HG03135 (cell line): ENCODE measurements around the gene RHBDL1.
A peak's percentile ranks its signal among the peaks of the same experiment; 100 is the strongest.
"Not testable (repeated sequence)": the region's sequence is repeated elsewhere in the genome, so short reads cannot be mapped to it uniquely, and the experiment has no call there.

Experiments used
- ATAC-seq: cut with Tn5 transposase; IDR thresholded peaks from one replicate; pipeline ENCODE4 v1.9.1; 2021; ENCODE audit warnings: mild to moderate bottlenecking, moderate library complexity; ENCODE audit not compliant: unreplicated experiment

Gene RHBDL1

GRCh38 chr16:684071-684794 is 8.8 kb downstream of the RHBDL1 start, which contains the start of gene JMJD8:
Gene JMJD8, minus strand, starts transcription at chr16:684334. Its CDS starts 15 bp downstream, at chr16:684319.
- peak; percentile 55 for ATAC-seq

- ATAC-seq, result no peak
These were observed 9.7 kb downstream of the RHBDL1 start for GRCh38 chr16:684961-685696.

GRCh38 chr16:685967-686366 is 10.5 kb downstream of the RHBDL1 start:
- no peak for ATAC-seq

DNA sequence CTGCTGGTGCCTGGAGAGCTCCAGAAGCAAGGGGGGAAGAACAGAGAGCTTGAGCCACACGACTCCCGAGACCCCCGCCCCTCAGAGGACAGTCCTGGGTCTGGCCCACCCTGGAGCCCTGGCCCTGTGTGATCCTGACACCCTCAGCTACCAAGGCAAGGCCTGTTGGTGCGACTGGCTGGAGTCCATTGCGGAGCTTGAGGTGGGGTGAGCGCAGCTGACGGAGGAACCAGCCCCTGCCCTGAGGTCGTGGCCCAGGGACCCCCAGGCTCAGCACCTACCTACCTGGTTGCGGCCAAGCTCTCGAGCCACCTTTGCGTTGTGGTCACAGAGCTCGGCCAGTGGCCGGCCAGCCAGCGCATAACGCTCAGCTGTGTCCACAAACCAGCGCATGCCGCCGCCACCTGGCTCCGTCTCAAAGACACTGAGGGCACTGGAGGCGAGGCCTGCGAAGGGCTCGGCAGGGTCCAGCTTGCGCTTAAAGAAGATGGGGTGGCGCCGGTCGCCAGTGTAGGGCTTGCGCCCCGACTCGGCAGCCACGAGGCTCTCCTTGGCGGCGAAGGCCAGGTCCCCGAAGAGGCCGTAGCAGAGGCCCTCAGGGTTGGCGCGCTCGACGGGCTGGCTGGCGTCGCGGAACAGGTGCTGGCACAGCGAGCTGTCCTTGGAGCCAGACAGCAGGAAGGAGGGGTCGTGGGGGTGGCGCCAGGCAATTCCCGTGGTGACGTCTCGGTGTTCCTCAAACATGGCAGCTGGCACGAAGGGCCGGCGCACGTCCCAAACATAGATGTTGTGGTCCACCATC is 11.2 kb downstream of the RHBDL1 start:
- ATAC-seq, result no peak

DNA sequence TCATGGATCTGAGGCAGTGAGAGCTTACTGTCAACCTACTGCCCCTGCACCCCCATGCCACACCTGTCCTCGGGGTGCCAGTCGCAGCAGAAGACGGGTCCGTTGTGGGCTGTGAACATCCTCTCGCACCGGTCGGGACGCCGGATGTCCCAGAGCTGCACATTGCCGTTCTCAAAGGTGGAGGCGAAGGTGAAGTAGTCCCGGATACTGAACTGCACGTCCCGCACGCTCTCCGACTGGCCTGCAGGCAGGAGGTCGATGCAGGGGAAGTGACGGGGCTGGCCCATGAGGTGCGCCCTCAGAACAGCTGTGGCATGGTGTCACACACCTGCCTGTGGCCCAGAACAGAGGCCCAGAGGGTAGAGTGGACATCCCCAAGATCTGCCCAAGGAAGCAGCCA is 12.0 kb downstream of the RHBDL1 start:
- no peak for ATAC-seq

GRCh38 chr16:689175-689897 is 13.9 kb downstream of the RHBDL1 start:
- no peak for ATAC-seq

GRCh38 chr16:691242-691641 is 15.8 kb downstream of the RHBDL1 start:
- ATAC-seq, result not testable (repeated sequence)

DNA sequence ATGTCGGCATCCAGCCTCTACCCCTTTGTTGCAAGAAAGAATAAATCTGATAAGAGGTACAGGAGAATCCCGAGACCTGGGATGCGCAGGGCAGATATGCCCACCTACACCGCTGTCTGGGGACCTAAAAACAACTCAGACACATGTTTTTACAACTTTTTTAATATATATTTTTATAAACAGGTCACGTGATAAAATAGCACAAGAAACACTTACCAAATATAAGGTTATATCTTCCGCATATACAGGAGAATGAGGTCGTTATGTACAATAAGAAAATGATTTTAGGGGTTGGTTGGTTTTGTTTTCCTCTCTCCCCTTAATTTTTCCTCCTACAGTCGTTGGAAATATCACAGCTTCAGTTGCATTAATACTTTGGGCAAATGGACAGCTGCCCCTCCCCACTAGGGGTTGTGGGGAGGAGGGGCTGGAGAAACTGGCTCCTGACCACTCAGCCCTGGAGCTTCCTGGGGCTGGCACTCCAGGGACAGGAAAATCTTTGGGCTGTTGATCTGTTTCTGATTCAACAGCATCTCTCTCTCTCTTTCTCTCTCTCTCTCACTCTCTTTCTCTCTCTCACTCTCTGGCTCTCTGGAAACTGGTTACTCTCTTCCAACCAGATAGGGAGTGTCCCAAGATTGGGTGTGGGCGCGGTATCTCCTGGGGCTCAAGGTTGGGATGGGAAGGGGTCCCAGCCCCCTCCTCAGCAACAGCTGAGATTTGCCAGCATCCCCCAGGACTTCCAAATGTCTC is 17.1 kb downstream of the RHBDL1 start:
- ATAC-seq, result no peak

- ATAC-seq, result no peak
These were observed 17.9 kb downstream of the RHBDL1 start for GRCh38 chr16:693364-693763.

DNA sequence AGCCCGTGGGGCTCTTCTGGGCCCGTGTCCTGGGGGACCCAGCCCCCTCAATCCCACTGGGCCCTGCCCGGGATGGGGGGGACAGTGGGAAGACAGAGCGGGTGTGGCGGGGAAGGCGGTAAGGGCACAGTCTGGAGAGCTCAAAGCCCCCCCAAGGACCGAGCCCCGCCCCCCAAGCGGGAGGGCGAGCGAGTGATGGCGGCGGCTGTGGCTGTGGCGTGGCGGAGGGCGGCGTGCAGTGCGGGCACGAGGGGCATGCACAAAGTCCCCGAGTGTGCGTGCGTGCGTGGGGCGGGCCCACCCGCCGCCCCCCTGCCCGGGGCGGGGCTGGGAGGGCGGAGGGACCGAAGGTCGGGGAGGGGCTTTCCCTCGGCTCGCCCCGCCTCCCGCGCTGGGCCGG is 18.3 kb downstream of the RHBDL1 start:
- no peak for ATAC-seq

GRCh38 chr16:694187-694862 is 18.9 kb downstream of the RHBDL1 start:
- no peak for ATAC-seq

DNA sequence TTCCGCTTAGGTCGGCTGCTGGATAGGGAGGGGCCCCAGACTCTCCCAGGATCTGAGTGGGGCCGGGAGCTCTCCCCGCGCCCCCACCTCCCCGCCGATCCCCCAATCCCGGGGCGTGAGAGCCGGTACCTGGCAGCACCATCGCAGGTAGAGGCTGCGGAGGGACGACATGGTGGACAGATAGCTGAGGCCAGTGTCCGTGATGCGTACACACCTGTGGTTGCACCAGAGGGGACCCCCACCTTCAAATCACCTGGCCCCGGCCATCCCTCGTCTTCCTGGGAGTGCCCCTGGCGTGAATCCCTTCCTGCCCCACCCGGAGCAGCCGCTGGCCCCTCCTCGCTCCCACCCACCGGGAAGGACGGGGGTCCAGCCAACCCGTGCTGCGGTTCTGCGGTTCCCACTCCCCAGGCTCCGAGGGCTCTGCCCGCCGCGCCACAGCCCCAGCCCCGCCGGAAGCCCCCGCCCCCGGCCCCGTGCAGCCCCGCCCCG is 19.4 kb downstream of the RHBDL1 start:
- ATAC-seq, result no peak

DNA sequence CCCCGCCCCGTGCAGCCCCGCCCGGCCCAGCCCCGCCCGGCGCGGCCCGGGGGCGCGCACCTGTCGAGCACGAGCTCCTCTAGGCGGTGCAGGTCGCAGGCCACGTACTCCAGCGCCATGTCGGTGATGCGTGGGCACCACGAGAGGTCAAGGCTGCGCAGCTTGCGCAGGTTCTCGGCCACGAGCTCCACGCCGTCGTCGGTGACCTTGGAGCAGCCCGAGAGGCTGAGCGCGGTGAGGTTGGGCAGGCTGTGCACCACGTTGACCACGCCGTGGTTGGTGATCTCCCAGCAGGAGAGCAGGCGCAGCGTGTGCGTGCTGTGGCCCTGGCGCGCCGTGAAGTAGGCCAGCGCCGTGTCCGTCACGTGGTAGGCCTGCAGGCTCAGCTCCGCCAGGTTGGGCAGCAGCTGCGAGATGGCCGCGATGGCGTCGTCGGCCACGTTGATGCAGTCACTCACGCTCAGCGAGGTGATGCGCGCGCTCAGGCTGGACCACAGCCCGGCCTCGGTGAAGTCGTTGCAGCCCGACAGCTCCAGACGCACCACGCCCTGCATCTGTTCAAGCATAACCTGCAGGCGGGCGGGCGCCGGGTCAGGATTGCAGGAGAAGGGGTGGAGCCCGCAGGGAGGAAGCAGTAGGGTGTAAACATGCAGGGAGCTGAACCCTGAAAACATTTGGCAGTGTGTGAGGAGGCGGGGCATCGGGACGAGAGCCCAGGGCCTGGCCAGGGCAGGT is 20.1 kb downstream of the RHBDL1 start:
- no peak for ATAC-seq

DNA sequence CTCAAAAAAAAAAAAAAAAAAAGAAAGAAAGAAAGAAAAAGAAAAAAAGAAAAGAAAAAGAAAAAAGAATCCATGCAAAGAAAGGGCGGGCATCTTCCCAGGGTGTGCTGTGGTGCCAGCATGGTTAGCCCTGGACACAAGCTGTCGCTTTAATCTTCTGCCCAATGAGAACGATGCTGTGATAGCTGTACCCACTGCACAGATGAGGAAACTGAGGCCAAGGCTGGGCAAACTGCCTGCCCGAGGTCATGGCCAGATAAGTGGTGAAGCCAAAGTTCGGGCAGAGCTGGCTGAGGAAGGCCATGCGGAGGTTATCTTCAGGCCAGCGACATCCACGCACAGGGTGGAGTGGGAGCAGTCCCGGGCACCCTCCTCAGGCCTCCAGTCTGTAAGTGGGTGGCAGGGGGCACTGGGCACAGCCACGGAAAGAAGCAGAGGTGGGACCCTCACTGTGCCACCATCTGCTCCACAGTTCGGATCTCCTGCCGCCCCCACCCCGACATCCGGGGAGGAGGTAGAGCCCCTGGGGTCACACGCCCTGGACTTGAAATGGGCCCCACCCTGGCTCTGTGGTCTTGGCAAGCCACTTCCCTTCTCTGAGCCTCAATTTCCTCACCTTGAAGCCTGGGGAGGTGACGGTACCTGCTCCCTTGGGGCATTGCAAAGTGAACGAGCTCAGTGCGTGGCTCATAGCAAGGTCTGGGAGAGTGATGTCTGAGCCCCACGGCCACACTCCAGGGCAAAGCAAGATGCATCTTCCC is 23.6 kb downstream of the RHBDL1 start:
- ATAC-seq, result no peak

- no peak for ATAC-seq
These were observed 25.5 kb downstream of the RHBDL1 start for GRCh38 chr16:700684-701584.

DNA sequence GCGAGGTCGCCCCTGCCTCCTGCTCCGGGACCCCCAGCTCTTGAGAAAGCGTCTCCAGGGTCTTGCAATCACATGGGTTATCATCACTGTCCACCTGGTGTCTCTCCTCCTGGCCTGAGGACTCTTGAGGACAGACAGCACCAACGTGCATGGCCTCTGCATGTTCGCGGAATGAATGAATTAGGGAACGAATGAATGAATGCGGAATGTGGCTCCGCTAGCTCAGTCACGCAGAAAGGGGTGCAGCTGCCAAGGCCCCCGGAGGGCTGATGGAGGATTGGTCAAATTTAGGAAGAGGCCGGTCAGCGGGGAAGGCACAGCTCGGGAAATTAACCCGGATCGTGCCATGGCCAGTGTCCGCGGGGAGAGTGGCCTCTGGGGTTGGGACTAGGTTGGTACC is 26.9 kb downstream of the RHBDL1 start:
- ATAC-seq, result no peak

DNA sequence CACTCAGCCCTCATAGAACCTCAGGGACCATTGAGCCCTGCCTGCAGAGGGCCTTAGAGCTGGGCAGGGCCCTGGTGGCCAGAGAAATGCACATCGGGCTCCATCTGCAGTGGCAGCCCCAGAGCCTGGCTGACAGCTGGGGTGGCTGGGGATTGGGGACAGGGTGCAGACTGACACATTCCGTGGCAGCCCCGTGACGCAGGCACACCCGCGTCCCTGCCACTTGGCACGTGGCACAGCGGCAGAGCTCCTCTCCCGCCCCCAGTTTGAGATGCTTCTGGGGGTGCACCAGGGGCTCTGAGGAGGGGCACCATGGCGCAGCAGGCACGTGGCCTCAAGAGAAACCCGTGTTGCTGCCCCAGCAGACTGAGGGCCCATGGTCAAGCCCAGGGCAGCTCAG is 27.9 kb downstream of the RHBDL1 start:
- no peak for ATAC-seq
